ENCODE results near the gene LCOR. TPM values are rescaled to one million over a fixed set of nuclear protein-coding genes. Genes with fewer than 3 reads are reported as not detected.

Gene LCOR
- total and polyA plus RNA-seq, 2 donors (not counting 1 experiment from before 2014, with no cell fraction given) = 15.0 to 15.7 TPM

GRCh38 chr10:97040706-97041105 is 208.6 kb downstream of the LCOR start:
- Histone ChIP-seq H2AFZ (ENCODE audit: low read length) (no peak overlapping the region), H3K79me2 (ENCODE audit: control insufficient read depth, insufficient read depth, low read length) (no peaks in the 10 kb centered on the region), H3K9me3 (ENCODE audit: control insufficient read depth, insufficient read depth, low read depth, low read length) (no peaks in the 10 kb centered on the region), H3K27me3 (ENCODE audit: control insufficient read depth, insufficient read depth, low read length) (no peaks in the 10 kb centered on the region), H3K27ac (ENCODE audit: insufficient read depth, low read length) (no peak overlapping the region), H3K4me3 (replicated peaks in 1 of 4; ENCODE audit: control extremely low read depth in 1 of 4, insufficient read depth in 1 of 4, low read depth in 3 of 4, low read length in 4 of 4) (no peak overlapping the region), H3K9ac (ENCODE audit: insufficient read depth, low read length) (no peak overlapping the region), H3K36me3 (ENCODE audit: control insufficient read depth, insufficient read depth, low read length) (no peaks in the 10 kb centered on the region), H3K4me2 (ENCODE audit: extremely low read depth, insufficient read depth, low read length) (no peak overlapping the region), H3K4me1 (ENCODE audit: control insufficient read depth, extremely low read depth, insufficient read depth, low read length) (peaks cover 2% of the 10 kb centered on the region), H4K20me1 (ENCODE audit: control insufficient read depth, extremely low read depth, insufficient read depth, low read length) (no peaks in the 10 kb centered on the region)
- DNase-seq (ENCODE audit: low read depth in 2 of 2) = no peak
- TF ChIP-seq CTCF (conservative IDR thresholded peaks at IDR 0.05 in 1 of 2, IDR thresholded peaks at IDR 0.05 in 1 of 2; ENCODE audit: low read depth in 1 of 2, low read length in 2 of 2) = no peak
- no peak for TF ChIP-seq EZH2 (IDR thresholded peaks at IDR 0.05; ENCODE audit: low read length, missing control alignments)

- H3K79me2 ChIP-seq (ENCODE audit: control insufficient read depth, insufficient read depth, low read length) = no peaks in the 10 kb centered on the region
- H3K36me3 ChIP-seq (ENCODE audit: control insufficient read depth, insufficient read depth, low read length) = no peaks in the 10 kb centered on the region
- no peaks in the 10 kb centered on the region for H3K9me3 ChIP-seq (ENCODE audit: control insufficient read depth, insufficient read depth, low read depth, low read length)
- no peak overlapping the region for H2AFZ ChIP-seq (ENCODE audit: low read length)
- H3K4me3 ChIP-seq (replicated peaks in 1 of 4; ENCODE audit: control extremely low read depth in 1 of 4, insufficient read depth in 1 of 4, low read depth in 3 of 4, low read length in 4 of 4) = no peak overlapping the region
- peaks cover 5% of the 10 kb centered on the region for H3K27me3 ChIP-seq (ENCODE audit: control insufficient read depth, insufficient read depth, low read length)
- TF ChIP-seq CTCF (conservative IDR thresholded peaks at IDR 0.05 in 1 of 2, IDR thresholded peaks at IDR 0.05 in 1 of 2; ENCODE audit: low read depth in 1 of 2, low read length in 2 of 2) (no peak), EZH2 (IDR thresholded peaks at IDR 0.05; ENCODE audit: low read length, missing control alignments) (no peak)
- H3K9ac ChIP-seq (ENCODE audit: insufficient read depth, low read length) = no peak overlapping the region
- peaks cover 2% of the 10 kb centered on the region for H3K4me1 ChIP-seq (ENCODE audit: control insufficient read depth, extremely low read depth, insufficient read depth, low read length)
- DNase-seq (ENCODE audit: low read depth in 2 of 2) = no peak
- no peaks in the 10 kb centered on the region for H4K20me1 ChIP-seq (ENCODE audit: control insufficient read depth, extremely low read depth, insufficient read depth, low read length)
- H3K27ac ChIP-seq (ENCODE audit: insufficient read depth, low read length) = no peak overlapping the region
- no peak overlapping the region for H3K4me2 ChIP-seq (ENCODE audit: extremely low read depth, insufficient read depth, low read length)
Observed at GRCh38 chr10:97042081-97042480, 210.0 kb downstream of the LCOR start.

- TF ChIP-seq EZH2 (IDR thresholded peaks at IDR 0.05; ENCODE audit: low read length, missing control alignments) (no peak), CTCF (conservative IDR thresholded peaks at IDR 0.05 in 1 of 2, IDR thresholded peaks at IDR 0.05 in 1 of 2; ENCODE audit: low read depth in 1 of 2, low read length in 2 of 2) (no peak)
- no peaks in the 10 kb centered on the region for H3K36me3 ChIP-seq (ENCODE audit: control insufficient read depth, insufficient read depth, low read length)
- H3K27me3 ChIP-seq (ENCODE audit: control insufficient read depth, insufficient read depth, low read length) = peaks cover 5% of the 10 kb centered on the region
- no peak overlapping the region for H3K4me3 ChIP-seq (replicated peaks in 1 of 4; ENCODE audit: control extremely low read depth in 1 of 4, insufficient read depth in 1 of 4, low read depth in 3 of 4, low read length in 4 of 4)
- no peak overlapping the region for H2AFZ ChIP-seq (ENCODE audit: low read length)
- DNase-seq (ENCODE audit: low read depth in 2 of 2) = no peak
- no peaks in the 10 kb centered on the region for H3K4me1 ChIP-seq (ENCODE audit: control insufficient read depth, extremely low read depth, insufficient read depth, low read length)
- no peaks in the 10 kb centered on the region for H4K20me1 ChIP-seq (ENCODE audit: control insufficient read depth, extremely low read depth, insufficient read depth, low read length)
- no peaks in the 10 kb centered on the region for H3K9me3 ChIP-seq (ENCODE audit: control insufficient read depth, insufficient read depth, low read depth, low read length)
- H3K27ac ChIP-seq (ENCODE audit: insufficient read depth, low read length) = no peak overlapping the region
- H3K79me2 ChIP-seq (ENCODE audit: control insufficient read depth, insufficient read depth, low read length) = no peaks in the 10 kb centered on the region
- H3K4me2 ChIP-seq (ENCODE audit: extremely low read depth, insufficient read depth, low read length) = no peak overlapping the region
- no peak overlapping the region for H3K9ac ChIP-seq (ENCODE audit: insufficient read depth, low read length)
Observed at GRCh38 chr10:97042716-97043562, 210.8 kb downstream of the LCOR start.

All from fibroblast of lung (primary cell).